Inflammatory macrophage treated with lipopolysaccharide for 4 hours (primary cell): Measurements from ENCODE around the gene TRIM28.

Source experiments
- DNase-seq: peaks from one replicate; pipeline ENCODE4 v3.0.0-alpha.2; 2020

Gene TRIM28

GRCh38 chr19:58581227-58582141 is 37.6 kb downstream of the TRIM28 start:
- peak; percentile 89 for DNase-seq

DNA sequence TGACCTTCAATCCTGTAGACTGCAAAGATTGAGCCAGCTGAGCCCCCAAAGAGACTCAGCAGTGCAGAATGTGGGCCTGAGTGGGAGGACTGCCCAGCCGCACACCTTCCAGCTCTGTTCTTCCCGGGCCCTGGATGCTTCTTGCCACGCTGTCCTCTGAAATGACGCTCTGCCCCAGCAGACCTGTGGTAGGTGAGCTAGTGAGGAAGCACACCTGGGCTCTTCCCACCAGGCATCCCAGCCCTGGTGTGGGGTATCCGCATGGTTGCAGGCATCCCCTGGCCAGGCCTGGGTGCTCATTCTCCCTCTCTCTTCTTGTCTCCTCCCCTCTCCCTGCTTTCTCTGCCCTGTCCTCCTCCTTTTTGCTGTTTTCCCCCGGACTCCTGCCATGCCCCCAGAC is 39.1 kb downstream of the TRIM28 start:
- no peak for DNase-seq

DNA sequence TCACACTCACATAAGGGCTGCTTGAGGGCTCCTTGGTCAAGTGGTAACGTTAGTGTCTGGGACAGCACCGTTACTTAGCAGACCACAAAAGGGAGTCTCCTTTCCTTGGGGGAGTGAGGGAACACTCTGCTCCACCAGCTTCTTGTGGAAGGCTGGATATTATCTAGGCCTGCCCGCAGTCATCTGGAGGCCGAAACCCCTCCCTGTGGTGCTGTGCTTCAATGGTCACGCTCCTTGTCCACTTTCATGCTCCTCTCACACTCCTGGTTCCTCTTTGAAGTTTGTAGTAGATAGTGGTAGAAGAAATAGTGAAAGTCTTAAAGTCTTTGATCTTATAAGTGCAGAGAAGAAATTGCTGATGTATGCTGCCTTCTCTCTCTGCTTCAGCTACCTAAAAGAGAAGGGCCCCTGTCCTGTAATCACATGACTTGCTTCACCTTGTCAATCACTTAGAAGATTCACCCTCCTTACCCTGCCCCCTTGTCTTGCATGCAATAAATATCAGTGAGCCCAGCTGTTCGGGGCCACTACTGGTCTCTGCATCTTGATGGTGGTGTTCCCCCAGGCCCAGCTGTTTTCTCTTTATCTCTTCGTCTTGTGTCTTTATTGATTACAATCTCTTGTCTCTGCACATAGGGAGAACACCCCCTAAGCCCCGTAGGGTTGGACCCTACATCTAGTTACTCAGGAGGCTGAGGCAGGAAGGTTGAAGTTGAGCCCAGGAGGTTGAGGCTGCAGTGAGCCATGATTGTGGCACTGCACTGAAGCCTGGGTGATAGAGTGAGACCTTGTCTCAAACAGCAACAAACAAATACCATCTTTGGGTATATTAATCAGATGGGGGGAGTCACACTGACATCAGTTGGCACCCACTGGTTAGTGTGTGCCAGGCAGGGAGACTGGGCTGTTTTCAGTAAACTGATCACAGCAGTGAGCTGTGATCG is 40.9 kb downstream of the TRIM28 start:
- no peak for DNase-seq

DNA sequence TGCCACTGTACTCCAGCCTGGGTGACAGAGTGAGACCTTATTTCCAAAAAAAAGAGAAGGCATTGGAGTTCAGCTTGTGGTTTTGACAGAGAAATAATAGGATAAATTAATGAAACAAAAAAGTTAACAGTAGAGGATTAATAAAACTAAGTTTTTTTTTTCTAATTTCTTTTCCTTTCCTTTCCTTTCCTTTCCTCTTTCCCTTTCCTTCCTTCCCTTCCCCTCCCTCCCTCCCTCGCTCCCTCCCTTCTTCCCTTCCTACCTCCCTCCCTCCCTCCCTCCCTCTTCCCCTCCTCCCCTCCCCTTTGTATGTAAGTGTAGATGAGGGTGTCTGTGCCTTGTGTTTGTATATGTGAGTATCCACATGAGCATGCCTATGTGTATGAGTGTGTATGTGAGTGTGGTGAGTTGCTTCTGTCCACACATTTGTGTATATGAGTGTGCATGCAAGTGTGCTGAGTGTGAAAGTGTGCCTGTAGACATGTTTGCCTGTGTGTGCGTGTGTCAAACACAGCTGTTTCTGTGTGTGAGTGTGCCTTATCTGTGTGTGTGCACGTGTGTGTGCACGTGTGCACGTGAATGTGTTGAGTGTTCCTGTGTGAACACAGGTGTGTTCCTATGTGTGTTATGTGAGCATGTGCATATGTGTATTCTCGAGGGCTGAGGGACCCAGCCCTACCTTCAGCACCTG is 41.7 kb downstream of the TRIM28 start:
- DNase-seq = no peak

- DNase-seq = no peak
Measured at GRCh38 chr19:58586133-58586765, 42.4 kb downstream of the TRIM28 start.
